ENCODE data around the gene MRTFA.
"Not testable (repeated sequence)": the region's sequence is repeated elsewhere in the genome, so short reads cannot be mapped to it uniquely, and the experiment has no call there.

Gene MRTFA

DNA sequence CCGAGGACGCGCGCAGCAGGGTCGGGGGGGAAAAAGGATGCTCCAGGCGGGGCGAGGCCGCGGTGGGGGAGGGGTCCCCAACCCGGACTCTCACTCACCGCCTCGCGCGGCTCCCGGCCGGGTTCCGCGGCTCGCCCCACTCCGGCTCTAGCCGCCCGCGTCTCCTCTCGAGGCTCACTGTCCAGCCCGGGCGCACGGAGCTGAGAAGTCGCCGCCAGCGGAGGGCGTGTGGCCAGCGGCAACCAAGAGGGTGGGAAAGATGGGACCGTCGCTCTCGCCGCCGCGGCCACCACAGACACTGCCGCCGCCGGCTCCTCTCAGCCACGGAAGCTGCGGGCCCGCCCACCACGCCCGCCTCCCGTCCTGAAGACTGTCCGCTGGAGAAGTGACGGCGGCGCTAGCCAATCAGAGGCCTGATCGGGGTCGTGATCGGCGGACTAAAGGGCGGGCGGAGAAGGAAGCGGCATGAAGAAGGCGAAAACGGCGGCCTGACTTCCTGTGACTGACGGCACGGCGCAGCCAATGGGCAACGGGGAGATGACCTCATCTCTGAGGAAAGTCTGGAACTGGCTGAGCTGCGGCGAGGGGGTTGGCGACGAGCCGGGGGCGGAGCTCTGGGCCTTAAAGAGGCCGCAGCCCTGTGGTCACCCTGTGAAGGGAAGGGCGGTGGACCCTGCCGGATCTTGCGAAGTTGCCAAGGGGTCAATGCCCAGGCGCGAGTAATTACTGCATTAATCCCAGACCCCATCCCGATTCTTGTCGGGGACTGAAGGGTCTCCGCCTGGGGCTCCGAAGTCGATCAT is at the start of gene MRTFA:
Gene MRTFA, minus strand, starts transcription at position 340 of the 803 bp plus-strand sequence.
- DNase-seq (ENCODE audit: low spot score), result peak; percentile 100

DNA sequence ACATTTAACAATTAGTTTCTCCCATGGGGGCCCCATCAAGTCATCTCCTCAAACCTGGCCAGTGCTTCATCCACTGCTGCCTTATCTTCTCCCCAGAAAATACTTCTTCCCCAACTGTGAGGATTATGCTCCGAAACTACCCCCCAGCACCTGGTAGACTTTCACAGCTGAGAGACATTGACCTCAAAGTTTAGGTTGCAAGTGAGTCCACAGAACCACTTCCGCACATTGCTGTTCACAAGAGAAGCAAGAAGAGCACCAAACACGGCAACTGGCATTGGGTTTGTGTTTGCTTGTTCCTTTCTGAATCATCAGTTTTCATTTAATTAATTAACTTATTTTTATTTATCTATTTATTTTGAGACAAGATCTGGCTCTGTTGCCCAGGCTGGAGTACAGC is 48.9 kb upstream of the MRTFA start:
- no peak for DNase-seq (ENCODE audit: low spot score)

DNA sequence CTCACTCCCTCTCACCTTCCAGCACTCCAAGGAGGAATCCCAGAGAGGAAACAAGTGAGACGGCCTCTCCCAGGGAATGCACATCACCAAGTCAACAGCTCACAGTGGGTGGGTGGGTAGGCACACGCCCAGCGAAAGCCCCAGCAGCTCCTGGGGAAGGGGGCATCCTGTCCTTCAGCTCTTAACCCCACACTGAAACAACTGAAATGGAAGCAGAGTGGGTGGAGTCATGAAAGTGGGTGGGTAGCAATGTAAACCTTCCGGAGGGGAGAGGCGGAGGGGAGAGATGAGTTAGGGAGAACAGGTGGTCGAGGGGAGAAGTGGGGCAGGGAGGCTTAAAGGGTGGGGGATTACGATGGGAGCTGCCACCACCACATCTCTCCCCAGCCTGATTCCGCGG is 48.2 kb upstream of the MRTFA start:
- no peak for DNase-seq (ENCODE audit: low spot score)

DNA sequence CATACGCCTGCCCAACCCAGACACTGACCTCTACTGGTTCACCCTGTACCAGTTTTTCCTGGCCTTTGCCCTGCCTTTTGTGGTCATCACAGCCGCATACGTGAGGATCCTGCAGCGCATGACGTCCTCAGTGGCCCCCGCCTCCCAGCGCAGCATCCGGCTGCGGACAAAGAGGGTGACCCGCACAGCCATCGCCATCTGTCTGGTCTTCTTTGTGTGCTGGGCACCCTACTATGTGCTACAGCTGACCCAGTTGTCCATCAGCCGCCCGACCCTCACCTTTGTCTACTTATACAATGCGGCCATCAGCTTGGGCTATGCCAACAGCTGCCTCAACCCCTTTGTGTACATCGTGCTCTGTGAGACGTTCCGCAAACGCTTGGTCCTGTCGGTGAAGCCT is 44.9 kb upstream of the MRTFA start:
- DNase-seq (ENCODE audit: low spot score), result no peak

DNA sequence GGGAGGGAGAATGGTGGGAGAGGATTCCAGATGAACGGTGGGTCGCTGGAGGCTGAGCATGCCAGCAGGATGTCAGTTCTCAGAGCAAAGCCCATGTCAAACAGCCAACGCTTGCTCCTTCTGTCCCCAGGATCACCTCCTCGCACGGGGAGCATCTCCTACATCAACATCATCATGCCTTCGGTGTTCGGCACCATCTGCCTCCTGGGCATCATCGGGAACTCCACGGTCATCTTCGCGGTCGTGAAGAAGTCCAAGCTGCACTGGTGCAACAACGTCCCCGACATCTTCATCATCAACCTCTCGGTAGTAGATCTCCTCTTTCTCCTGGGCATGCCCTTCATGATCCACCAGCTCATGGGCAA is 44.3 kb upstream of the MRTFA start:
- DNase-seq (ENCODE audit: low spot score), result no peak

DNA sequence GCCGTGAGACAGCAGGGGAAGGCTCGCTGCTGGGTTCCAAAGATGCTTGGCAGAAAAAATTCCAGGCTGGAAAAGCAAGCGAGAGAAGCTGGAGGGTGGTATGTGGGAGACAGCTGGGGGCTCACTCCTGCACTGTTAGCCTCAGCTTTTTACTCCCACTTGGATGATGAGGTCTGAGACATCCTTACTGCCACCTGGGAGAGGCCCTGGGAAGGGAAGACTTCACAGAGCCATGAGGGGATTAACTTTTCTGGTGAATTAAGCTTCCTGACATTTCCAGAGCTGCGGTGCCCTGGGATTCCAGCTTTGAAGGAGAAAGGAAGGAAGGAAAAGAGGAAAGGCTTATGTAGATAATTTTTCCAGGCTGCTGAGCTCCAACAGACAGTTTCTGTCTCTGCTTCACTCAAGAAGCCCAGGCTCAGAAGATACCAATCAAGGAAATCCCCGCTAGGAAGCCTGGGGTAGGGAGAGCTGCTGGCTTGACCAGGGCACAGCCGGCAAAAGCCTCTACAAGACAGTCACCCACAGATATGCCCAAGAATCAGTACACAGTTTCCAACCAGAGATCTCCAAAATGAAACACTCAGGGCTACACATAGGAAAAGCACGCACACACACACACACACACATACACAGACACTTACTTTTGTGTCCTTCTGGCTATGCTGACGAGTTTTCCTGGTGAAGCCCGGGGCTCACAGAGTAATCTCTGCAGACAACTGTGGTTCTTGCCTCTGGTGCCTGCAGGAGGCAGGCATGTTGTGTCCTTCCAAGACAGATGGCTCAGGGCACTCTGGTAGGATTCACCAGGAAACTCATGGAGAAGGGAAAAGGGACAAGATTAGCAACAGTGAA is 43.7 kb upstream of the MRTFA start:
- no peak for DNase-seq (ENCODE audit: low spot score)

DNA sequence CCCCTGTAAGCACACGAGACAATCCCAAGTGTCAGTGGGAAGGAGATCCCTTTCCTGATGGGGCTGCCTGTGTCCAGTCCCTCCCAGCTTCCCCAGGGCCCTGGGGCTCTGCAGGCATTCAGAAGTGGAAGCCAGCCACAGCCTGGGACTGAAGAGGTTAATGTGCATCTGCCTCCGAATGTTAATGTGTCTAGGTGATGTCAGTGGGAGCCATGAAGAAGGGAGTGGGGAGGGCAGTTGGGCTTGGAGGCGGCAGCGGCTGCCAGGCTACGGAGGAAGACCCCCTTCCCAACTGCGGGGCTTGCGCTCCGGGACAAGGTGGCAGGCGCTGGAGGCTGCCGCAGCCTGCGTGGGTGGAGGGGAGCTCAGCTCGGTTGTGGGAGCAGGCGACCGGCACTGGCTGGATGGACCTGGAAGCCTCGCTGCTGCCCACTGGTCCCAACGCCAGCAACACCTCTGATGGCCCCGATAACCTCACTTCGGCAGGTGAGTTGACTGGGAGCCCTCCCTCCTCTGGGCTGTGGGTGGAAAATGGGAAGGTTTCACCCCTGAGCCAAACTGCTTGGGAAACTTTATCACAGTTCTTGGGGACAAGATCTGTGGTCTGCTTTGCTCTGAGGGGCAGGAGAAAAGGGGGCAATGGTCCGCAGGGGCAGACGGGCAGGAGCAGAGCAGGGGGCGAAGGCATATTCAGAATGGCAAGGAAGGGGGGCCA is 42.9 kb upstream of the MRTFA start, which contains the start of gene MCHR1:
Gene MCHR1, plus strand, starts transcription at position 236 of the 715 bp plus-strand sequence. Its CDS starts 169 bp downstream, at position 405.
- DNase-seq (ENCODE audit: low spot score), result no peak

DNA sequence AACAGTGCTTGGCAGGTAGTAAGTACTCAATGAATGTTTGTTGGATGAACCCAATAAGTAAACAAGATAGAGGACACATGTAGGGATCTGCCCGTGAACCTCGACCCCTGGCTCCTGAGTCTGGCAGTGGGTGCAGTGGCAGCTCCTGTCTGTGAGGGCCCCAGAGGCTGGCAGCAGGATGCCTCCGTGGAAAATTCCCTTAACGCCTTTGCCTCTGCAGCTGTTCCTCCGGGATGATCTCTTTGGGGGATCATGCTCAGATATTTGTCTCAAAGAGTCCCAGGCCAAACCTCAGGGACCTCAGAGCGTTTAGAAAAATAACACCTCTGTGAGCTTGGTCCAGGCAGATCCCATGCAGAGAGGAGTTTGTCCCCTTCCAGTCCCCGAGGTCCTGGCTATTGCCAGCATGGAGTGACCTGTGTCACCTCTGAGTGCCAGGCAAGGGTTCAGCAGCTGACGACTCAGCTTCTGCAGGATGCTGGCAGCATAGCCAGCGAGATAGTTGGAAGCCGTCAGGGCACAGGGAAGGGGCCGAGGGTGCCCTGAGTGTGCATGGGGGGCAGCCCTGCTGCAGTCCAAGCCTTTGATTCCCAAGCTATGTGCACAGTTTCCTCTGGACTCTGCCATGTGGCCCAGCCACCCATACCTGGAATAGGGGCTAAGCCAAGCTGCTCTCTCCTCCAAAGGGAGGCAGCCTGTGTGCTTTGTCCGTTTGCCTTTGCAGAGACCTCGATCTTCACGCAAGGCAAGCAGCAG is 42.2 kb upstream of the MRTFA start:
- no peak for DNase-seq (ENCODE audit: low spot score)

DNA sequence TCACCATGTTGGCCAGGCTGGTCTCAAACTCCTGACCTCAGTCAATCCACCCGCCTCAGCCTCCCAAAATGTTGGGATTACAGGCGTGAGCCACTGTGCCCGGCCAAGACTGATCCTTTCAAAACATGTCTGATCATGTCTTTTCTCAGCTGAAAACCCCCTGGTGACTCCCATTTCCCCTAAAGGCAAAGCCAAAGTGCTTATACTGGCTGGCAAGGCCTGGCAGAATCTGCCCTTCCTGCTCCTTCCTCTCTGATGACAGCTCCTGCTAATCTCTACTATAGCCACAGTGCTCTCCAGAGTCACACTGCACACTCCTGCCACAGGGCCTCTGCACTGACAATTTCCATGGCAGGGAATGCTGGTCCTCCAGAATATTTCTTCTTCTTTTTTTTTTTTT is 40.1 kb upstream of the MRTFA start:
- DNase-seq (ENCODE audit: low spot score), result no peak

DNA sequence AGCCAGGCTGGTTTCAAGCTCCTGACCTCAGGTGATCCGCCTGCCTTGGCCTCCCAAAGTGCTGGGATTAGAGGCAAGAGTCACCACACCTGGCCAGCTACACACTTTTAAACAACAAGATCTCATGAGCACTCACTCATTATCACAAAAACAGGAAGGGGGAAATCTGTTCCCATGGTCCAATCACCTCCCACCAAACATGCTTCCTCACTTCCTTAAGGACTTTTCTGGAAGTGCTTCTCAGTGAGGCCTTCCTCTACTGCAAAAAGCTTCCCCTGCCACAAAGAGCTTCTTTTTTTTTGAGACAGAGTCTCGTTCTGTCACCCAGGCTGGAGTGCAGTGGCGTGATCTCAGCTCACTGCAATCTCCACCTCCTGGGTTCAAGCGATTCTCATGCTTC is 39.6 kb upstream of the MRTFA start:
- DNase-seq (ENCODE audit: low spot score), result not testable (repeated sequence)

DNA sequence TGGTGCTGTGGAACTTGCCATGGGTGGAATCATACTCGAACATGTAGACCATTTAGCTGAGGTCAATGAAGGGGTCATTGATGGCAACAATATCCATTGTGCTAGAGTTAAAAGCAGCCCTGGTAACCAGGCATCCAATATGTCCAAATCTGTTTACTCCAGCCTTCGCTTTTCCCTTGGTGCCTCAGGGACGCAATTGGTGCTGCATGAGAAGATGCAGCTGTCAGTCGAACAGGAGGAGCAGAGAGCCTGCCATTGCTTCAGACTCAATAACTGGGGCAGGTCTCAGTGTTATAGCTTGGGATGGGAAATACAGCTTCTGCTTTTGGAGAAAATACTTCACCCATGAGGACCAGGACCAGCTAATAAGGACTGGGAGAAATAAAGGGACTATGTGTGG is 37.8 kb upstream of the MRTFA start:
- no peak for DNase-seq (ENCODE audit: low spot score)

DNA sequence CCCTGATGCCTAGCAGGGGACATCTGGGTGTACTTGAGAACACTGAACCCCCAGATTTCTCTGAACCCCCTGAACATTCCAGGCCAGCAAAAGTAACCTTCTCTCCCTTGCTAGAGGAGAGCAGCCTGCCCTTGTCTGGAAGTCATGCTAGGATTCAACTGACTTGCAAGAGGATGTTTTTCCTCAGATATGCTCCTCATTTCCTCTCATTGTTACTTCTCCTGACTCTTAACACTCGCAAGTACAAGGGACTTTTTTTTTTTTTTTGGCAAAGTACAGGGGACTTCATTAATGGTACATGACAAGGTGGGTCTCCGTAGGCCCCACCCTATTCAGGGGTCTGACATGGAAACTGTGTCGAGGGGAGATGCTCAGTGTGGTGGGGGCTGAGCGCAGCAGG is 36.5 kb upstream of the MRTFA start:
- DNase-seq (ENCODE audit: low spot score), result no peak

DNA sequence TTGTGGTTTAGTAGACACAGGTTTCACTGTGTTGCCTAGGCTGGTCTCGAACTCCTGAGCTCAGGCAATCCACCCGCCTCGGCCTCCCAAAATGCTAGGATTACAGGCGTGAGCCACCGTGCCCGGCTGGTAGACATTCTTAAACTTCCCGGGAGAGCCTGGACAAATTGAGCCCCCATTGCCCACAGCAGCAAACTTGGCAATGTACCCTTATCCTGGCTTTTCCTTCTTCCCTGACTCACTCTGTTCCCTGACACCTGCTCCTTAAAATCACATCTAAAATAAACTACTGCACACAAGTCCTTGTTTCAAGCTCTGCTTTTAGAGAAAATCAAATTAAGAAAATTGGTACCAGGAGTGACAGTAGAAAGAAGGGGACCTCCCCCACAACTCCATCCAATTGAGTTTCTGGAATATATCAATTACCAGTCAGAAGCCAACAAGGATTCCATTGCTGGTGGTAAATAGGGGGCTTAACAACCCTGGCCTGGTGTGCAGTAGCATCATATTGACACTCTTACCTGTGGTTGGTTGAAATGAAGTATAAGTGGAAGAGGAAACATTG is 35.4 kb upstream of the MRTFA start:
- no peak for DNase-seq (ENCODE audit: low spot score)

DNA sequence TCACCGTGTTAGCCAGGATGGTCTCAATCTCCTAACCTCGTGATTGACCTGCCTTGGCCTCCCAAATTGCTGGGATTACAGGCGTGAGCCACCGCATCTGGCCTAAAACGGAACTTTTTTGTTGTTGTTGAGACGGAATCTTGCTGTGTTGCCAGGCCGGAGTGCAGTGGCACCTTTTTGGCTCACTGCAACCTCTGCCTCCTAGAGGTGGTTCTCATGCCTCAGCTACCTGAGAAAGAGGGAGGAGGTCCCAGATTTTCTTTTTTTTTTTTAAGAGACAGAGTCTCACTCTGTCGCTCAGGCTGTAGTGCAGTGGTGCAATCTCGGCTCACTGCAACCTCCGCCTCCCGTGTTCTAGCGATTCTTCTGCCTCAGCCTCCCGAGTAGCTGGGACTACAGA is 34.9 kb upstream of the MRTFA start:
- no peak for DNase-seq (ENCODE audit: low spot score)

DNA sequence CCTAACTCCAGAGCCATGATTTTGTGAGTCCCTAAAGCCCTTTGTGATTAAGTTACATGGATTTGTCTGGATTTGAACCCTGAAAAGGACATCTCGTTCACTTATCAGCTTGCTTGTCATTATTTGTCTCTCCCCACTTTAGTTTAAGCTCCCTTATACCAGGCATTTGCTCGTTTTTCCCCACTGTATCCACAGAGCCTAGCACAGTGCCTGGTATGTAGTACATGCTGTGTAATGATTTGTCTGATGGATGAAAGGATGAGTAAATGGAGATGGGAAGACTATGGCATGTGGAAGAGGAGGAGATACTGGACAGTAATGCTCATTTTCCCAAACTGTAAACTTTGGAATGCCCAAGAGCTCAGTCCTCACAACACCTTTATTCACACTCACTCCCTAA is 33.5 kb upstream of the MRTFA start:
- DNase-seq (ENCODE audit: low spot score), result no peak

DNA sequence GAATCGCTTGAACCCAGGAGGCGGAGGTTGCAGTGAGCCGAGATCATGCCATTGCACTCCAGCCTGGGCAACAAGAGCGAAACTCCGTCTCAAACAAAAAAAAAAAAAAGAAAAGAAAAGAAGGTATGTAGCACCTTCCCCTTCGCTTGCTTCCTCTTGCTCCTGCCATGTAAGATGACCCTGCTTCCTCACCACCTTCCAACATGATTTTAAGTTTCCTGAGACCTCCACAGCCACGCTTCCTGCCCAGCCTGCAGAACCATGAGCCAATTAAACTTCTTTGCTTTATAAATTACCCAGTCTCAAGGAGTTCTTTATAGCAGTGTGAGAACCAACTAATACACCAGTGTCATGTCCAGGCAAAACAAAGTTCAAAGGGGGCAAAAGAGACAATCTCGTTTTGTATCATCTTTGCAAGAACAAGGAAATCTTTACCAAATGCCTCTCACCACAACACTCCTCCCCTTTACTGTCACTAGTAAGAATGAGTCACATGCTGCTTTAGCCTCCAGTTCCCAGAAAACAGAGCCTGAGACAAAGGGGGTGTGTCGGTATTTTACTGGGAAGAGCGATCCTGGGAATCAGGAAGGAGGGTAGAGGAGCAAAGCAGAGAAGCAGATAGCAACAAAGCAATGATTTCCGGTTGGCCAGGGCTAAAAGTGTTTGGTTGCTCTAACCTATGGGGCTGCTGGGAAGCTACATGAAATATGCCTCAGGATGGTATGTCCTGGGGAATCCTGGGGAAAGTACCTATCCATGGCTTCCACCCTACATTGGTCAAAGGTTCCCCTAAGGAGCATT is 32.3 kb upstream of the MRTFA start:
- DNase-seq (ENCODE audit: low spot score), result no peak

DNA sequence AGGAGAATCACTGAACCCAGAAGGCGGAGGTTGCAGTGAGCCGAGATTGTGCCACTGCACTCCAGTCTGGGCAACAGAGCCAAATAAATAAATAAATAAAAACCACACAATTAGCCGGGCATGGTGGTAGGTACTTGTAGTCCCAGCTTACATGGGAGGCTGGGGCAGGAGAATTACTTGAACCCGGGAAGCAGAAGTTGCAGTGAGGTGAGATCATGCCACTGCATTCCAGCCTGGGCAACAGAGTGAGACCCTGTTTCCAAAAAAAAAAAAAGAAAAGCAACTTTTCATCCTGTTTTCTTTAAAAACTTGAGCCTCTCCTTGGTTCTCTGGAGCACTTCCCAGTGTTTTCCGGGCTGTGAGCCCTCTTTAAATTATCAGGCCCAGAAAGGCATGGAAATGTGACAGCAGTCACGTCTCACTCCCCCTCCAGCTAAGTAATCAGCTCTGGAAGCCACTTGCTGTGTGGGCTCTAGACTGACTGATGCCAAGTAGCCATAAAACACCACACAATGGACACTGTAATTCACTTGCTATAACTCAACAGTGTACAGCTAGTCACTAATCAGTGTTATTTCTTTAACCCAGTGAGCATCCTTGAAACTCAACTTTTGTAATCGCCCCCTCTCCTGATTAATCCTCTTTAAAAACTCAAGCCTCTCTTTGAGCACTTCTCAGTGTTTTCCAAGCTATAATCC is 29.8 kb upstream of the MRTFA start:
- peak; percentile 38 for DNase-seq (ENCODE audit: low spot score)

DNA sequence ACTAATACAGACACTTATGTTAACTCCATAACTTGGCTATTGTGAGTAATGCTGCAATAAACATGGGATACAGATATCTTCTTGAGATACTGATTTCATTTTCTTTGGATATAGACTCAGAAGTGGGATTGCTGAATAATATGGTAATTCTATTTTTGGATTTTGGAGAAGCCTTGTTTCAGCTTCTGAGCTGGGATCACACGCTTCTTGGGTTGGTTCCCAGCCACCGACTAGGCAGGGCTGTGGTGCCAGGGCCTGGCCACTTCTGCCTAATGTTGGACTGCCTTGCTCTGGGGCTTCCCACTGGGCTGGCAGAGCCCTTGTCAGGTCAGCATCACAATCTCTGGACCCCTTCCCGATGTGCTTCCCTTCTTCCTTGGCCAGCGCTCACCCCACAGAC is 28.8 kb upstream of the MRTFA start:
- DNase-seq (ENCODE audit: low spot score), result no peak

DNA sequence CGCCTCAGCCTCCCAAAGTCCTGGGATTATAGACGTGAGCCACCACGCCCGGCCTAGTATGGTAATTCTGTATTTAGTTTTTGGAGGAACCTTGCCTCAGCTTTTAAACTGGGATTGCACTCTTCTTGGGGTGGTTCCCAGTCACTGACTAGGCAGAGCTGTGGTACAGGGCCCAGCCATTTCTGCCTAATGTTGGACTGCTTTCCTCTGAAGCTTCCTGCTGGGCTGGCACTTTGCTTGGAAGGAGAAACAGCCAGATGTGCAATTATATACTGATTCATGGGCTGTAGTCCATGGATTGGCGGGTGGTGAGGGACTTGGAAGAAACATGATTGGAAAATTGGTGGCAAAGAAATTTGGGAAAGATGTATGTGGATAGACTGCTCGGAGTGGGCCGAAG is 25.2 kb upstream of the MRTFA start:
- DNase-seq (ENCODE audit: low spot score), result no peak

DNA sequence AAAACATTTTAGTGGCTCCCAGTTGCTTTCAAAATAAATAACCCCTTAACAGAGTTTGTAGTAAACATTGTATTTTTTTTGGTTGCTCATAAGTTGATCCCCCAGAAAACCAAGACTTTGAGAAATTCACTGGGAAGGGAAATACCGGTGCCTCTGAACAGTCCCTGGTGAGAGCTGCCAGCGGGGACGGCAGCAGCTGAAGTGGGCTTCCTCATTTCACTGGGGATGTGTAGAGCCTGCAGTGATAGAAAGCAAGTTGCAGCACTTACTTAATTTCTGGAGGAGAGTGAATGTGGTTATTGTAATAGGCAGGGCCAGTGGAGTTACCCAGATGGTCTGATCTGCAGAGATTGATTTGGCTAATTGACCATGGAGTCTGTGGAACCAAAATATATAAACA is 24.2 kb upstream of the MRTFA start:
- no peak for DNase-seq (ENCODE audit: low spot score)

Data from pons (tissue), 1 donor.